H1 (cell line): ENCODE results near the gene ATXN2. TPM values are rescaled to one million over a fixed set of nuclear protein-coding genes. Genes with fewer than 3 reads are reported as not detected.

Experiments used
- CTCF ChIA-PET: fragments of 300-600 bp; sonication (Branson Sonifier 250); formaldehyde crosslinking; loops from one replicate; lab custom pipeline; 2021; ENCODE audit not compliant: partially characterized antibody; lab: Charles Lee
- POLR2A ChIA-PET: fragments of 300-600 bp; sonication (Branson Sonifier 250); formaldehyde crosslinking; loops from one replicate; lab custom pipeline; 2021; ENCODE audit warnings: inconsistent platforms; ENCODE audit not compliant: partially characterized antibody; lab: Charles Lee
- DNase-seq, 2 experiments: peaks; one replicate each; pipeline versions ENCODE4 v3.0.0 to v3.0.0-alpha.2; 2010 to 2022; ENCODE audit warnings: low spot score in 2 of 2, low read depth in 1 of 2, mixed read lengths in 1 of 2
- FAIRE-seq: peaks from 2 replicates; lab custom pipeline; 2011; peaks lifted over from hg19 to GRCh38; lab: Jason Lieb, UNC
- H2AFZ ChIP-seq: 2 replicates; pipeline ENCODE4 v1.8.1; 2012; ENCODE audit warnings: low read length, inconsistent platforms
- H2AK5ac ChIP-seq: 2 replicates; pipeline ENCODE4 v1.6.1; 2013; ENCODE audit warnings: low read depth, low read length
- H2BK120ac ChIP-seq: replicated peaks from 2 replicates; pipeline ENCODE3; 2013; ENCODE audit warnings: low read depth, low read length, inconsistent platforms
- H2BK12ac ChIP-seq: 2 replicates; pipeline ENCODE4 v1.6.1; 2013; ENCODE audit warnings: low read depth, low read length
- H2BK15ac ChIP-seq: 2 replicates; pipeline ENCODE4 v1.6.1; 2013; ENCODE audit warnings: low read length
- H2BK20ac ChIP-seq: 2 replicates; pipeline ENCODE4 v1.6.1; 2013; ENCODE audit warnings: low read length
- H2BK5ac ChIP-seq: 2 replicates; pipeline ENCODE4 v1.6.1; 2013; ENCODE audit warnings: low read depth, low read length
- H3K14ac ChIP-seq: 2 replicates; pipeline ENCODE4 v1.6.1; 2013; ENCODE audit warnings: inconsistent platforms; ENCODE audit not compliant: insufficient read length
- H3K18ac ChIP-seq: 2 replicates; pipeline ENCODE4 v1.6.1; 2013; ENCODE audit warnings: low read length; ENCODE audit errors: extremely low read depth
- H3K23ac ChIP-seq: 2 replicates; pipeline ENCODE4 v1.6.1; 2013; ENCODE audit warnings: inconsistent platforms; ENCODE audit not compliant: insufficient read length
- H3K23me2 ChIP-seq: 2 replicates; pipeline ENCODE4 v1.6.1; 2013; ENCODE audit warnings: low read depth, low read length
- H3K27ac ChIP-seq: 2 replicates; pipeline ENCODE4 v1.6.1; 2011; ENCODE audit warnings: low read depth, low read length, inconsistent platforms
- H3K27me3 ChIP-seq, 4 experiments: replicated peaks in 1 of 4; 1 replicate in 1 of 4; 2 replicates in 3 of 4; pipeline versions ENCODE4 v1.6.1 to v1.8.1; 2011 to 2013; ENCODE audit warnings: low read length in 3 of 4, mild to moderate bottlenecking in 3 of 4, inconsistent platforms in 2 of 4, mixed read lengths in 2 of 4, moderate library complexity in 1 of 4; ENCODE audit not compliant: control insufficient read depth in 3 of 4, insufficient read depth in 3 of 4; ENCODE audit errors: extremely low read depth in 1 of 4
- H3K36me3 ChIP-seq, 4 experiments: 2 replicates each; pipeline versions ENCODE4 v1.6.1 to v1.8.1; 2011 to 2013; ENCODE audit warnings: mild to moderate bottlenecking in 4 of 4, low read length in 3 of 4, moderate library complexity in 2 of 4, control low read depth in 1 of 4, inconsistent platforms in 1 of 4; ENCODE audit not compliant: insufficient read depth in 4 of 4, control insufficient read depth in 2 of 4
- H3K4ac ChIP-seq: replicated peaks from 2 replicates; pipeline ENCODE3; 2013; ENCODE audit warnings: low read length, low read depth, mixed read lengths, inconsistent platforms; ENCODE audit not compliant: insufficient read length
- H3K4me1 ChIP-seq, 4 experiments: replicated peaks in 1 of 4; 1 replicate in 1 of 4; 2 replicates in 3 of 4; pipeline versions ENCODE4 v1.6.1 to v1.8.1; 2011 to 2013; ENCODE audit warnings: low read length in 3 of 4, inconsistent platforms in 2 of 4, mixed read lengths in 1 of 4; ENCODE audit not compliant: insufficient read depth in 4 of 4, control insufficient read depth in 3 of 4
- H3K4me2 ChIP-seq, 2 experiments: 2 replicates each; pipeline versions ENCODE4 v1.6.1 to v1.8.1; 2011 to 2013; ENCODE audit warnings: low read depth in 2 of 2, low read length in 2 of 2, control low read depth in 1 of 2, inconsistent platforms in 1 of 2, mild to moderate bottlenecking in 1 of 2; ENCODE audit not compliant: insufficient read depth in 1 of 2
- H3K4me3 ChIP-seq, 4 experiments: fragments of 200-600, 300-600 bp in 1 of 4; sonication (generic), shearing (Covaris generic), sonication (Bioruptor Twin) in 1 of 4; 2 replicates each; pipeline versions ENCODE4 v1.5.1 to v1.8.1; 2011 to 2016; ENCODE audit warnings: low read length in 4 of 4, low read depth in 3 of 4, control low read depth in 2 of 4, inconsistent platforms in 2 of 4, mild to moderate bottlenecking in 2 of 4, mixed read lengths in 1 of 4, moderate library complexity in 1 of 4; ENCODE audit not compliant: insufficient read depth in 2 of 4; ENCODE audit errors: extremely low read depth in 1 of 4
- H3K56ac ChIP-seq: replicated peaks from 2 replicates; pipeline ENCODE3; 2013; ENCODE audit warnings: low read depth, mild to moderate bottlenecking, mixed read lengths, low read length, inconsistent platforms; ENCODE audit not compliant: insufficient read length
- H3K79me1 ChIP-seq: 2 replicates; pipeline ENCODE4 v1.6.1; 2013; ENCODE audit warnings: low read depth, low read length, control low read depth
- H3K79me2 ChIP-seq, 2 experiments: 2 replicates each; pipeline versions ENCODE4 v1.6.1 to v1.8.1; 2012 to 2013; ENCODE audit warnings: low read length in 2 of 2, mild to moderate bottlenecking in 2 of 2, inconsistent platforms in 1 of 2; ENCODE audit not compliant: insufficient read depth in 2 of 2, control insufficient read depth in 1 of 2
- H3K9ac ChIP-seq, 4 experiments: replicated peaks in 1 of 4; 1 replicate in 1 of 4; 2 replicates in 3 of 4; pipeline versions ENCODE4 v1.6.1 to v1.8.1; 2011 to 2013; ENCODE audit warnings: low read depth in 3 of 4, low read length in 3 of 4, control low read depth in 2 of 4, mild to moderate bottlenecking in 2 of 4, moderate library complexity in 2 of 4, inconsistent platforms in 1 of 4; ENCODE audit errors: extremely low read depth in 1 of 4
- H3K9me3 ChIP-seq, 2 experiments: 2 replicates each; pipeline versions ENCODE4 v1.6.1 to v1.8.1; 2012 to 2013; ENCODE audit warnings: mild to moderate bottlenecking in 2 of 2, moderate library complexity in 2 of 2, control low read depth in 1 of 2, inconsistent platforms in 1 of 2, low read depth in 1 of 2, low read length in 1 of 2, mixed read lengths in 1 of 2; ENCODE audit not compliant: insufficient read depth in 2 of 2
- H4K20me1 ChIP-seq, 2 experiments: replicated peaks in 1 of 2; 2 replicates each; pipeline versions ENCODE3 to v1.8.1; 2011 to 2013; ENCODE audit warnings: inconsistent platforms in 2 of 2, low read length in 2 of 2, mild to moderate bottlenecking in 1 of 2; ENCODE audit not compliant: insufficient read depth in 2 of 2, control insufficient read depth in 1 of 2
- H4K5ac ChIP-seq: 2 replicates; pipeline ENCODE4 v1.6.1; 2013; ENCODE audit warnings: low read length, low read depth, mixed read lengths, inconsistent platforms; ENCODE audit not compliant: insufficient read length
- H4K8ac ChIP-seq: 2 replicates; pipeline ENCODE4 v1.8.0; 2013; ENCODE audit warnings: mild to moderate bottlenecking, moderate library complexity, low read length, inconsistent platforms; ENCODE audit not compliant: insufficient read depth; ENCODE audit errors: extremely low read depth
- H4K91ac ChIP-seq: replicated peaks from 2 replicates; pipeline ENCODE3; 2013; ENCODE audit warnings: low read length, mixed read lengths, inconsistent platforms; ENCODE audit not compliant: insufficient read length
- BRCA1 ChIP-seq: IDR thresholded peaks from 2 replicates; pipeline ENCODE4 v1.6.1; 2012; ENCODE audit warnings: low read depth, low read length, improper control_type of control experiment
- FOSL1 ChIP-seq: IDR thresholded peaks from 2 replicates; pipeline ENCODE4 v1.6.1; 2011; ENCODE audit warnings: mild to moderate bottlenecking, low read depth, low read length, moderate library complexity; ENCODE audit not compliant: insufficient read depth
- POLR2AphosphoS5 ChIP-seq: IDR thresholded peaks from 2 replicates; pipeline ENCODE4 v1.6.1; 2011; ENCODE audit warnings: low read depth, low read length
- SP1 ChIP-seq: IDR thresholded peaks from 2 replicates; pipeline ENCODE4 v1.6.1; 2011; ENCODE audit warnings: low read depth, low read length
- TEAD4 ChIP-seq: IDR thresholded peaks from 2 replicates; pipeline ENCODE4 v1.6.1; 2012; ENCODE audit warnings: low read depth, low read length, inconsistent platforms, mixed read lengths
- WGBS, 2 experiments: shearing (Covaris generic) in 1 of 2; methylation state at CpG; one replicate each; pipeline versions ENCODE4 v1.1.6 to v1.1.7; 2013 to 2015; ENCODE audit warnings: low lambda C conversion rate in 2 of 2, mixed read lengths in 2 of 2, inconsistent platforms in 1 of 2, low coverage in 1 of 2, missing lambda C conversion rate in 1 of 2; ENCODE audit not compliant: insufficient replicate concordance in 2 of 2, insufficient coverage in 1 of 2, insufficient read length in 1 of 2; ENCODE audit errors: extremely low coverage in 1 of 2, missing lambda C conversion rate in 1 of 2; 5-methylcytosine and 5-hydroxymethylcytosine counted together
- polyA plus RNA-seq, 7 experiments: library from polyadenylated mRNA; depleted of rRNA in 3 of 7; stranded (reverse) in 5 of 7; unstranded in 2 of 7; fragments of >200 nt in 5 of 7; fragments of 200-250 nt in 2 of 7; gene quantifications; 1 replicate in 5 of 7; 2 replicates in 1 of 7; 4 replicates in 1 of 7; pipeline versions ENCODE4 v1.2.1 to v1.2.3, GENCODE V29; 2011 to 2013; ENCODE audit warnings: missing spikeins in 2 of 7, mixed read lengths in 2 of 7
- total RNA-seq: library from RNA; stranded (reverse); fragmentation: NEBNext Ultra II Directional; extraction: Animal tissue kit (Norgen Biotek cat#: 25700); gene quantifications from 2 replicates; pipeline ENCODE4 v1.2.1, GENCODE V29; 2021
- TF ChIP-seq, protein P1 (sequence below): IDR thresholded peaks from 2 replicates; pipeline ENCODE4 v1.6.1; 2012; ENCODE audit warnings: inconsistent platforms

Gene ATXN2
- total and polyA plus RNA-seq, 2 of the 8 experiments (the other 6 are each of a cell fraction or from before 2014, with no cell fraction given): 46.6 to 80.7 TPM

GRCh38 chr12:111443086-111443485, 156.0 kb downstream of the ATXN2 start:
- POLR2A ChIA-PET: interaction anchor here (4.8 to 5.3 kb wide), 3 partner anchors 9 to 32 kb away, joined by 23 to 29 read pairs (median 26); no protein-coding TSS in a partner anchor
- Histone ChIP-seq H4K5ac (no peak overlapping the region), H3K79me1 (peaks cover 22% of the 10 kb centered on the region), H3K4me2 (no peak overlapping the region), H3K23me2 (no peaks in the 10 kb centered on the region), H3K27ac (no peak overlapping the region), H2BK120ac (no peak overlapping the region), H3K14ac (no peak overlapping the region), H3K79me2 (peaks cover 0 to 40% of the 10 kb centered on the region in 2 experiments; a peak in 2 of 4 replicates), H3K9me3 (no peaks in the 10 kb centered on the region), H2BK5ac (no peak overlapping the region), H4K20me1 (peaks cover 26 to 30% of the 10 kb centered on the region in 2 experiments), H3K36me3 (peaks cover 8 to 20% (median 12%) of the 10 kb centered on the region in 4 experiments), H3K18ac (no peak overlapping the region), H2BK12ac (no peak overlapping the region), H3K4me3 (no peak overlapping the region), H2AK5ac (0 out of 2 replicates have a peak overlapping the region, but pooled peaks have one; percentile 30), H3K23ac (no peak overlapping the region), H2BK20ac (no peak overlapping the region), H2BK15ac (no peak overlapping the region), H3K56ac (no peak overlapping the region), H4K91ac (no peak overlapping the region), H3K4ac (no peak overlapping the region), H4K8ac (no peak overlapping the region), H3K27me3 (no peaks in the 10 kb centered on the region), H2AFZ (no peak overlapping the region), H3K4me1 (peaks cover 0 to 23% (median 14%) of the 10 kb centered on the region in 4 experiments; a peak in 6 of 7 replicates), H3K9ac (no peak overlapping the region)
- DNase-seq: no peak
- TF ChIP-seq TEAD4 (no peak), FOSL1 (no peak), BRCA1 (no peak), SP1 (no peak), POLR2AphosphoS5 (0 out of 2 replicates have a peak, but pooled peaks have one; percentile 40)
- TF ChIP-seq, protein P1, sequence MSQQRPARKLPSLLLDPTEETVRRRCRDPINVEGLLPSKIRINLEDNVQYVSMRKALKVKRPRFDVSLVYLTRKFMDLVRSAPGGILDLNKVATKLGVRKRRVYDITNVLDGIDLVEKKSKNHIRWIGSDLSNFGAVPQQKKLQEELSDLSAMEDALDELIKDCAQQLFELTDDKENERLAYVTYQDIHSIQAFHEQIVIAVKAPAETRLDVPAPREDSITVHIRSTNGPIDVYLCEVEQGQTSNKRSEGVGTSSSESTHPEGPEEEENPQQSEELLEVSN: no peak
- WGBS, 2 experiments: 93% methylated on average over 7 of the region's 7 CpGs; no CpG with 5 or more reads in 1 of the 2 experiments
- FAIRE-seq: no peak
- CTCF ChIA-PET: interaction anchor here (1.2 to 31.7 kb wide), 5 partner anchors 8 to 40 kb away, joined by 5 to 838 read pairs (median 80); partner anchors contain the start of gene SH2B3
